Transverse colon (tissue), 3 donors: Measurements from ENCODE around the gene IFIT5.

ENCODE experiments used
- CTCF ChIP-seq, 5 experiments: fragments of 200-600 bp in 3 of 5; fragments of 450-650 bp in 2 of 5; sonication (generic) in 3 of 5; IDR thresholded peaks; 1 replicate in 2 of 5; 2 replicates in 3 of 5; pipeline ENCODE4 v1.5.1; 2016 to 2017; ENCODE audit warnings: antibody characterized with exemption in 5 of 5, inconsistent platforms in 3 of 5, mild to moderate bottlenecking in 2 of 5, moderate library complexity in 1 of 5
- POLR2A ChIP-seq: fragments of 450-650 bp; IDR thresholded peaks from one replicate; pipeline ENCODE4 v1.6.1; 2016; ENCODE audit warnings: antibody characterized with exemption, mild to moderate bottlenecking, moderate library complexity

GRCh38 chr10:89426230-89426868 is 12.0 kb downstream of the IFIT5 start:
- TF ChIP-seq POLR2A (no peak), CTCF (IDR thresholded peaks at IDR 0.05) (peak; percentile 65 to 78 (median 72))
